Nephron (organoid): ENCODE results near the gene PCNX4.
A peak's percentile ranks its signal among the peaks of the same experiment; 100 is the strongest.

Experiments
- H3K27ac Mint-ChIP-seq, 3 experiments: 2 replicates each; pipeline ENCODE4 v1.8.0; 2020; ENCODE audit warnings: mixed read lengths in 3 of 3, mild to moderate bottlenecking in 2 of 3, moderate library complexity in 1 of 3
- H3K27me3 Mint-ChIP-seq: 2 replicates; pipeline ENCODE4 v1.8.0; 2021; ENCODE audit warnings: low read depth, mild to moderate bottlenecking, moderate library complexity, mixed read lengths
- H3K36me3 Mint-ChIP-seq: 2 replicates; pipeline ENCODE4 v1.8.0; 2020; ENCODE audit warnings: low read depth, mixed read lengths
- H3K4me1 Mint-ChIP-seq: 2 replicates; pipeline ENCODE4 v1.8.0; 2020; ENCODE audit warnings: mixed read lengths
- H3K4me3 Mint-ChIP-seq, 3 experiments: 2 replicates each; pipeline ENCODE4 v1.8.0; 2020; ENCODE audit warnings: mild to moderate bottlenecking in 3 of 3, mixed read lengths in 3 of 3, moderate library complexity in 2 of 3
- H3K9me3 Mint-ChIP-seq: 2 replicates; pipeline ENCODE4 v1.8.0; 2020; ENCODE audit warnings: mixed read lengths
- TF ChIP-seq, protein P1 (sequence below), 3 experiments: fragments of 200-600 bp; sonication (generic); IDR thresholded peaks; one replicate each; pipeline ENCODE4 v1.5.0; 2021; ENCODE audit warnings: antibody characterized with exemption in 3 of 3; ENCODE audit not compliant: unreplicated experiment in 3 of 3

PCNX4 gene

DNA sequence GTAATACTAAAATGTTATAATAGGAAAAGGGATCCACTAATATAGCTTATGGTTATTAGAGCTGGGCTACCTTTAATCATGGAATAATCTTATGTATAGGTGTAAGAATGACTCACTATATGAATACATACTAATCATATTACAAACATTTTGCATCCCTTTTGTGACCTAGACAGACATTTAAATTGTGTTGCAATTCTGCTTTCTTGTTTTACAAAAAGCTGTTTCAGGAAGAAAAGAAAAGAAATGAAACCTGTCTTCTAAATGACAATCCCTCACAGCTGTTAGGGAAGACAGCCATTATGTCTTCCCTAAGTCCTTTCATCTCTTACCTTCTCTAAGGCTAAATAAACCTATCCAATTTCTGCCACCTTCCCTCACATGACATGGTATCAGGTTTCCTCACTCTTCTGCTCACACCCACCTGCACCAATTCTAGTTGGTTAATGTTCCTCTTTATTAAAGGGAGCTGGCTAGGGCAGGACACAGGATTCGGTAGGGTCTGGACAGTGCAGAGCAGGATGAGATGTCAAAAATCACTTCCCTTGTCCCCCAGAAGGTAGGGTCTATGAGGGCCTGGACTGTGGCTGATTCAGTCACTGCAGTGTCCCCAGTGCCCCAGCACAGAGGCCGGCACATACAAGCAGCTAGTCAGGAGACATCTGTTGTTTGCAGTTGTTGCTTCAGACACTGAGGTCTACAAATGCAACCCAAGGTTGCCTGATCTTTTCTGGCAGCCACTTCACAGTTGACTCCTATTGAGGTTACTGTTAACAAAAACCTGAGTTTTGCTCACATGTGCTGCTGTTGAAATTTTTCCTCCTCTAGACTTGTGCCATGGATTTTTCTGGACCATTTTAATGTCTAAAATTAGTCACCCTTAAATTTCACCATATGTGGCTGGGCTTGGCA is 69.7 kb downstream of the PCNX4 start:
- Mint-ChIP-seq H3K27ac (peak overlapping the region; percentile 46 to 76 (median 68)), H3K4me3 (peak overlapping the region in 2 of 3 experiments; percentile 1 to 48), H3K4me1 (peaks cover 45% of the 10 kb centered on the region), H3K36me3 (peaks cover 17% of the 10 kb centered on the region), H3K9me3 (no peaks in the 10 kb centered on the region), H3K27me3 (no peaks in the 10 kb centered on the region)
- TF ChIP-seq, protein P1, sequence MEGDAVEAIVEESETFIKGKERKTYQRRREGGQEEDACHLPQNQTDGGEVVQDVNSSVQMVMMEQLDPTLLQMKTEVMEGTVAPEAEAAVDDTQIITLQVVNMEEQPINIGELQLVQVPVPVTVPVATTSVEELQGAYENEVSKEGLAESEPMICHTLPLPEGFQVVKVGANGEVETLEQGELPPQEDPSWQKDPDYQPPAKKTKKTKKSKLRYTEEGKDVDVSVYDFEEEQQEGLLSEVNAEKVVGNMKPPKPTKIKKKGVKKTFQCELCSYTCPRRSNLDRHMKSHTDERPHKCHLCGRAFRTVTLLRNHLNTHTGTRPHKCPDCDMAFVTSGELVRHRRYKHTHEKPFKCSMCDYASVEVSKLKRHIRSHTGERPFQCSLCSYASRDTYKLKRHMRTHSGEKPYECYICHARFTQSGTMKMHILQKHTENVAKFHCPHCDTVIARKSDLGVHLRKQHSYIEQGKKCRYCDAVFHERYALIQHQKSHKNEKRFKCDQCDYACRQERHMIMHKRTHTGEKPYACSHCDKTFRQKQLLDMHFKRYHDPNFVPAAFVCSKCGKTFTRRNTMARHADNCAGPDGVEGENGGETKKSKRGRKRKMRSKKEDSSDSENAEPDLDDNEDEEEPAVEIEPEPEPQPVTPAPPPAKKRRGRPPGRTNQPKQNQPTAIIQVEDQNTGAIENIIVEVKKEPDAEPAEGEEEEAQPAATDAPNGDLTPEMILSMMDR (IDR thresholded peaks at IDR 0.05; ENCODE audit: unreplicated experiment in 3 of 3): no peak

DNA sequence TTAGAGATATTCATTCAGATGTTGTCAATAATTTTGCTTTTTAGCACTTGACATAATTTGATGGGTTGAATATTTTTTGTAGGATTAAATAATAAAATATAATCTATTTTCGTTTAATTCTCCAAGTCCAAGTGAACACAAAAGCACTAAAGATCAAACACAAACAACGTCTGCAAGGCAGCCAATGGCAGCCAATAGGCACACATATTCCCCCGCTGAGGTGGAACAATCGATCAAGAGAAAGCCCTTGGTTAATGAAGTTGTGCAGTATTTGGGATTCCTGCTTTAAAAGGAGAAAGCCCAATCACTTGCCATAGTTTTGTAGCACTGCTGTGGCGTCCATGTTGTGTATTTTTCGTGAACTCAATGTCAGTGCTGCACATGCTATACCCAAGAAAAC is 72.0 kb downstream of the PCNX4 start:
- peak overlapping the region; percentile 92 to 98 (median 96) for H3K4me3 Mint-ChIP-seq
- H3K4me1 Mint-ChIP-seq: peaks cover 47% of the 10 kb centered on the region
- peaks cover 13% of the 10 kb centered on the region for H3K36me3 Mint-ChIP-seq

DNA sequence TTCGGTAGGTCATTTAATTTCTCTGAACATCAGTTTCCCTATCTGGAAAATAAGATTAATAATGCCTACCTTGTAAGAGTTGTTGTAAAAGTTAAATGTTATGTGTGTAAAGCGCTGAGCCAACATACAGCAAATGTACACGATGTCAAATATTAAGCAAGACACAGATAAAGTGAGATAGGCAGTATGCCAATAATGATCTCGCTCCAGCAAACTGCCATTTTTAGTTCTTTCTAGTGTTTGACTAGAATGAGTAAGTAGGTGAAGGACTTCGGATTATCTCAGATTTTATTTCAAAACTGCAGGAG is 72.6 kb downstream of the PCNX4 start:
- peaks cover 44% of the 10 kb centered on the region for H3K4me1 Mint-ChIP-seq
- TF ChIP-seq, protein P1 (IDR thresholded peaks at IDR 0.05; ENCODE audit: unreplicated experiment in 3 of 3): no peak
- no peaks in the 10 kb centered on the region for H3K27me3 Mint-ChIP-seq
- peak overlapping the region; percentile 92 to 98 (median 96) for H3K4me3 Mint-ChIP-seq
- peaks cover 13% of the 10 kb centered on the region for H3K36me3 Mint-ChIP-seq
- no peaks in the 10 kb centered on the region for H3K9me3 Mint-ChIP-seq
- peak overlapping the region; percentile 98 to 99 (median 98) for H3K27ac Mint-ChIP-seq

More for the DNA sequence above, 72.0 kb downstream of the PCNX4 start:
- TF ChIP-seq, protein P1 (IDR thresholded peaks at IDR 0.05; ENCODE audit: unreplicated experiment in 3 of 3): no peak
- Mint-ChIP-seq H3K27me3 (no peaks in the 10 kb centered on the region), H3K9me3 (no peaks in the 10 kb centered on the region), H3K27ac (no peak overlapping the region)

DNA sequence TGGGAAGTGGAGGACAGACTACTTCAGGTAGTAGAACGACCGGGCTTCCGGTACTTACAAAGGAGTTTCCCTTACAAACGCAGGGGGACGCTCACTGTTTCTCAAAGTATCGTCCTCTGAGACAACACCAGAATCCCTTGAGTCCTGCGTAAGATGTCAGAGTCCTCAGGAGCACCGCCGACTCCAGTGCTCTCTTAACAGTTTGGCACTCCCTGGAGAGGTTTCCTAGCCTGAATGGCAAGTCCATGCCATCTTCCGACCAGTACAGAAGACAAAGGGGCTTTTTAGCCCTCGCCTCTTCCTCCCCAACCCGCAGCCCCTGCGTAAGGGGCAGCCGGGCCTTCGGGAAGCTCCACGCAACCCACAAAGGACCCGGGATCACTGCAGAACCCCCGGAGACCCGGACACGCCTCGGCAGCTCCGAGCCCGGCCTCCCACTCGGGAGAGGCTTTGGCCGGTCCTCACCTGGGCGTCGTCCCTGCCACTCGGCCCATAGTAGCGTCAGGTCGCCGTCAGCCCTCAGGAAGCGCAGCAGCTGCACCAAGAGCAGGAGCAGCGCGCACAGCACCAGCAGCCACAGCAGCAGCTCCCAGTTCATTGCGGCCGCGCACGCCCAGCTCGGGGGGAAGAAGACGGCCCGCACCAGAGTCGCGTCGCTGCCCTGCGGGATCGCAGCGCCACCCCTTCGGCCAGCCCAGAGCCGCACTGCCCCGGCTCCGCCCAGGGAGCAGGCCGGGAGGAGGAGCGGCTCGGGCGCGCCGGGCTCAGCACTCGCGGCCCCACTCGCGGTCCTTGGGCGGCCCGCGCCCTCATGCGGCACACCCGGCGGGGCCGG is 73.2 kb downstream of the PCNX4 start, which contains the start of gene DHRS7:
DHRS7 (minus strand) TSS at position 687 of the 835 bp plus-strand sequence; CDS start at position 598, 89 bp downstream.
- peak within 1 kb of the TSS; percentile 92 to 98 (median 96) for H3K4me3 Mint-ChIP-seq
- H3K27me3 Mint-ChIP-seq: no peaks in the 10 kb centered on the region
- peaks cover 39% of the 10 kb centered on the region for H3K4me1 Mint-ChIP-seq
- H3K27ac Mint-ChIP-seq: peak within 1 kb of the TSS; percentile 98 to 99 (median 98)
- peaks cover 8% of the 10 kb centered on the region for H3K36me3 Mint-ChIP-seq
- H3K9me3 Mint-ChIP-seq: no peaks in the 10 kb centered on the region
- TF ChIP-seq, protein P1 (IDR thresholded peaks at IDR 0.05; ENCODE audit: unreplicated experiment in 3 of 3): peak in 2 of 3 experiments; percentile 38 to 52

DNA sequence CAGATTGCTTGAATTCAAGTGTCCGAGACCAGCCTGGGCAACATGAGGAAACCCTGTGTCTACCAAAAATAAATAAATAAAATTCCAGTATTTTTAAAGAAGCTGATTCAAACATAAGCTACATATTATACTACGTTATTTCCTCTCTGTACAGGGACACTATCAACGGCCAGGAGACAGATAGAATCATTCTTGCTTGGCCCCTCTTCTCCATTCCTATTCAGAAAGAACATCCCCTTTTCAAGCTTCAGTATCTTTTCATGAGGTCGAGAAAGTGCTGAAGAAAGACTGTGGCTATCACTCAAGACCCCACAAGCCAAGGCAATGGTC is 73.8 kb downstream of the PCNX4 start:
- peak overlapping the region; percentile 84 to 98 (median 84) for H3K27ac Mint-ChIP-seq
- peak overlapping the region; percentile 78 to 90 (median 87) for H3K4me3 Mint-ChIP-seq
- TF ChIP-seq, protein P1 (IDR thresholded peaks at IDR 0.05; ENCODE audit: unreplicated experiment in 3 of 3): peak in 1 of 3 experiments; percentile 53
- peaks cover 39% of the 10 kb centered on the region for H3K4me1 Mint-ChIP-seq
- peaks cover 8% of the 10 kb centered on the region for H3K36me3 Mint-ChIP-seq
- H3K9me3 Mint-ChIP-seq: no peaks in the 10 kb centered on the region
- no peaks in the 10 kb centered on the region for H3K27me3 Mint-ChIP-seq
